ENCODE results near the gene TMEM52B. TPM values are rescaled to one million over a fixed set of nuclear protein-coding genes. Genes with fewer than 3 reads are reported as not detected.

The TMEM52B gene
- total and polyA plus RNA-seq, 2 experiments from 2014 or later, result not detected

- TF ChIP-seq EZH2 (IDR thresholded peaks at IDR 0.05; ENCODE audit: low read depth, unreplicated experiment), result no peak
- no peak for TF ChIP-seq JUNB (IDR thresholded peaks at IDR 0.05; ENCODE audit: unreplicated experiment)
- TF ChIP-seq ZNF462 (CRISPR knock-in tag; IDR thresholded peaks at IDR 0.05), result no peak
- TF ChIP-seq ETS1 (IDR thresholded peaks at IDR 0.05), result no peak
- TF ChIP-seq NANOG (IDR thresholded peaks at IDR 0.05; ENCODE audit: borderline replicate concordance), result no peak
- no peak for TF ChIP-seq ZNF114 (CRISPR knock-in tag; IDR thresholded peaks at IDR 0.05)
- TF ChIP-seq ZNF331 (CRISPR knock-in tag; IDR thresholded peaks at IDR 0.05; ENCODE audit: low read depth), result no peak
- no peak for TF ChIP-seq REST (IDR thresholded peaks at IDR 0.05; ENCODE audit: unreplicated experiment)
- no peak for TF ChIP-seq CTCF (conservative IDR thresholded peaks at IDR 0.05; ENCODE audit: low read depth in 2 of 2)
- no peak for TF ChIP-seq POLR2AphosphoS5 (IDR thresholded peaks at IDR 0.05; ENCODE audit: low read depth)
- no peak for TF ChIP-seq STAT1 (IDR thresholded peaks at IDR 0.05; ENCODE audit: unreplicated experiment)
- no peak for TF ChIP-seq CREB1 (CRISPR knock-in tag; IDR thresholded peaks at IDR 0.05; ENCODE audit: low read depth)
- no peak for TF ChIP-seq EZH2phosphoT487 (IDR thresholded peaks at IDR 0.05; ENCODE audit: unreplicated experiment)
- no peaks in the 10 kb centered on the region for H3K36me3 Mint-ChIP-seq (ENCODE audit: low read depth)
- peaks cover 7% of the 10 kb centered on the region; the same call in 2 of the 3 replicates for H3K4me1 Mint-ChIP-seq
- no peak overlapping the region for H3K4me3 ChIP-seq
- H3K27me3 ChIP-seq (ENCODE audit: insufficient read depth), result no peaks in the 10 kb centered on the region
- DNase-seq (ENCODE audit: low spot score), result no peak
- H3K4me3 Mint-ChIP-seq, result no peak overlapping the region
- H2AFZ ChIP-seq, result peak overlapping the region; percentile 25; the same call in 1 of the 2 replicates
- H3F3A ChIP-seq (replicated peaks; ENCODE audit: low read depth), result no peaks in the 10 kb centered on the region
- H3K79me2 ChIP-seq (replicated peaks; ENCODE audit: insufficient read depth), result no peaks in the 10 kb centered on the region
- peaks cover 5% of the 10 kb centered on the region for H3K27me3 Mint-ChIP-seq (ENCODE audit: insufficient read depth, low read depth, poor library complexity)
- H3K9me2 ChIP-seq (ENCODE audit: insufficient read depth), result no peaks in the 10 kb centered on the region
- H4K20me1 ChIP-seq (replicated peaks; ENCODE audit: insufficient read depth), result no peaks in the 10 kb centered on the region
- ATAC-seq, result no peak
- no peaks in the 10 kb centered on the region for H3K4me1 ChIP-seq (ENCODE audit: insufficient read depth)
- no peak overlapping the region for H3K27ac Mint-ChIP-seq
- no peak overlapping the region for H3K4me2 ChIP-seq
- H3K27ac ChIP-seq (ENCODE audit: low read depth), result no peak overlapping the region
- no peaks in the 10 kb centered on the region for H3K36me3 ChIP-seq (ENCODE audit: insufficient read depth)
- no peaks in the 10 kb centered on the region for H3K9me3 Mint-ChIP-seq
Measured at GRCh38 chr12:10182354-10183049, 3.7 kb downstream of the TMEM52B start.

Measured in GM23338 (cell line).